Sigmoid colon (tissue), 4 donors: Measurements from ENCODE around the gene USHBP1.

ENCODE experiments used
- CTCF ChIP-seq, 4 experiments: fragments of 450-650 bp in 3 of 4; fragments of 200-600 bp in 1 of 4; IDR thresholded peaks; one replicate each; pipeline ENCODE4 v1.5.1; 2016 to 2019; ENCODE audit warnings: antibody characterized with exemption in 4 of 4, mild to moderate bottlenecking in 3 of 4, moderate library complexity in 2 of 4
- EP300 ChIP-seq, 4 donors: sonication (generic); formaldehyde crosslinking; IDR thresholded peaks; one replicate each; pipeline ENCODE4 v1.6.1; 2017; ENCODE audit warnings: antibody characterized with exemption in 4 of 4
- POLR2A ChIP-seq, 2 donors: fragments of 450-650 bp; IDR thresholded peaks; one replicate each; pipeline ENCODE4 v1.6.1; 2016; ENCODE audit warnings: antibody characterized with exemption in 2 of 2, mild to moderate bottlenecking in 2 of 2, moderate library complexity in 2 of 2
- POLR2AphosphoS5 ChIP-seq, 4 donors: sonication (generic); formaldehyde crosslinking; IDR thresholded peaks; one replicate each; pipeline ENCODE4 v1.6.1; 2017; ENCODE audit warnings: antibody characterized with exemption in 4 of 4

DNA sequence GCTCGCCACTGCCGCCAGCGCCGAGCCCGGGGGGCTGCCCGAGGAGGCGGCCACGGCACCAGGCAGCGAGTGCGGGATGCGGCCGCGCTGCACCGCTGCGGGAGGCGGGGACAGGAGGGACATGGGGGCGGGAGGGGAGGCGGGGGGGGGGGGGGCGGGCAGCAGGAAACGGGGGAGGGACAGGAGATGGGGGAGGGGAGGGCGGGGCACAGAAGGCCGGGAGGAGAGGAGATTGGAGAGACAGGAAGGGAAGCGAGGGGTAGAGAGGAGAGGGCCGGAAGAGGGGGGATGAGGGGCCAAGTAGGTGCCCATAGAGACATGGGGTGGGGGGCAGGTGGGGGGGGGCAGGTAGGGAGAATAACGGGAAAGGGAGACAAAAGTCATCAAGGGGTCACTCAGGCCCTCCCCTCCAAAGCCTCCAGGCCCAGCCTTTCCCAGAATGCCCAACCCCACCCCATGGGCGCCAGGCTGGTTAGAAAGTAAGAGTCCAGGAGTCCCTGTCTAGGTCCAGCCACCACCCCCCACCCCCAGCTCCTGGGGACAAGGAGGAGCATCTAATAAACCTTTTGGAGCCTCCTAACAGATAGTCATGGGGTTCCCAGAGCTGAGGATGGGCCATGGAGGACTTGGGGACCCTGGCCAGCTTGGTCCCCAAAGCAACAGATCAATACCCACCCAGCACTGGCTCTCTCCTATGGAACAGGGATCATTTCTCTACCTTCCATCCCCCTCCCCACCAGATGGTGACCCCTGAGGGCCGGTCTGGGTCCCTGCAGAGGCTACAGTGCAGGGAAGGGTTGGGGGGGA lies 28.4 kb downstream of the USHBP1 start:
- TF ChIP-seq CTCF (IDR thresholded peaks at IDR 0.05) = no peak
- no peak for TF ChIP-seq POLR2A (IDR thresholded peaks at IDR 0.05)
- TF ChIP-seq EP300 (IDR thresholded peaks at IDR 0.05) = no peak
- no peak for TF ChIP-seq POLR2AphosphoS5 (IDR thresholded peaks at IDR 0.05)
